Measurements from ENCODE around the gene VOPP1. TPM values are rescaled to one million over a fixed set of nuclear protein-coding genes. Genes with fewer than 3 reads are reported as not detected.

Gene VOPP1
- total and polyA plus RNA-seq, 2 donors (not counting 1 experiment from before 2014, with no cell fraction given), result 52.1 to 70.7 TPM

DNA sequence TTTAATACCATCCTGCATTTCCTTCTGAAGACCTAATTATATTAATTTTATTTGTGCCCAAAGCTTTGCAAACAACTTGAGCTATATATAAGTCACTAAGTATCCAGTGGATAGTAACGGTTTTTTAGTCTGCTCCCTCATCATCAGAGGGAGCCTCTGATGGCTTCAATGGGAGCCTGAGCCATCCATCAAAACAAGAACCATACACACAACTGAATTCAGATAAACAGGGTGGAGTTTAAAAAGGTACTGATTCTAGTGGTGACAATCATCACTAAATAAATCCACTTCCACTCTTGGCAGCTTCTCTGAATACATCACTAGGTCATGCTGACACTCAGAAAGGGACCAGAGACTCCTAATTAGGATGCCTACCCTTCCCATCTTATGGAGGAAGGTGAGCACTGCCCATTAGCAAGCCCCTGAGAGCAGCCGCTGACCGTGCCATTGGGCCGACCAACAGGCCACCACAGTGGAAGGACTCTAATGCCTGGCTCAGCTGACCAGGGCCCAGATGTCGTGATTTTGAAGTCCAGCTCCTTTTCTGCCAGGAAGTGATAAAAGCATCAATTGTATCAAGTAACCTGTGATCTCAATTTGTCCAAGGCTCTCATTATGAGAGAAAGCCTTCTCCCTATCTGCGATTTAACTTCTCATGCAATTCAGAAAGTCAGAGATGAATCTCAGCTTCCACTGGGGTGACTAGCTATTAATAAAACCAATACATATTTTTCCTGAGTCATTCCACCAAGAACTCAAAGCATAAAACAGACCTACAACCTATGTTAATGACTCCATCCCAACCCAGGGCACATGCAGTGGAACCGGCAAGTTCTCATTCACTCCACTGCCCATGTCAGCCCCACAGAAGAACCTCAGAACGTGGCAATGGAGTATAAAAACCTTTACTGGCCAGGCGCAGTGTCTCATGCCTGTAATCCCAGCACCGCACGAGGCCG lies 13.1 kb downstream of the VOPP1 start:
- H3K79me2 ChIP-seq (ENCODE audit: control insufficient read depth, insufficient read depth, low read length), result peaks cover 69% of the 10 kb centered on the region
- no peaks in the 10 kb centered on the region for H3K36me3 ChIP-seq (ENCODE audit: control insufficient read depth, insufficient read depth, low read length)
- no peak overlapping the region for H3K27ac ChIP-seq (ENCODE audit: insufficient read depth, low read length)
- TF ChIP-seq CTCF (conservative IDR thresholded peaks at IDR 0.05 in 1 of 2, IDR thresholded peaks at IDR 0.05 in 1 of 2; ENCODE audit: low read depth in 1 of 2, low read length in 2 of 2) (no peak), EZH2 (IDR thresholded peaks at IDR 0.05; ENCODE audit: low read length, missing control alignments) (no peak)
- H3K4me3 ChIP-seq (replicated peaks in 1 of 4; ENCODE audit: control extremely low read depth in 1 of 4, insufficient read depth in 1 of 4, low read depth in 3 of 4, low read length in 4 of 4), result no peak overlapping the region
- peaks cover 2% of the 10 kb centered on the region for H3K4me1 ChIP-seq (ENCODE audit: control insufficient read depth, extremely low read depth, insufficient read depth, low read length)
- H3K9ac ChIP-seq (ENCODE audit: insufficient read depth, low read length), result no peak overlapping the region
- no peak overlapping the region for H2AFZ ChIP-seq (ENCODE audit: low read length)
- H3K9me3 ChIP-seq (ENCODE audit: control insufficient read depth, insufficient read depth, low read depth, low read length), result no peaks in the 10 kb centered on the region
- no peak for DNase-seq (ENCODE audit: low read depth in 2 of 2)
- H4K20me1 ChIP-seq (ENCODE audit: control insufficient read depth, extremely low read depth, insufficient read depth, low read length), result peaks cover 3% of the 10 kb centered on the region
- H3K27me3 ChIP-seq (ENCODE audit: control insufficient read depth, insufficient read depth, low read length), result no peaks in the 10 kb centered on the region
- no peak overlapping the region for H3K4me2 ChIP-seq (ENCODE audit: extremely low read depth, insufficient read depth, low read length)

GRCh38 chr7:55557666-55558188 lies 14.6 kb downstream of the VOPP1 start:
- no peak overlapping the region for H3K4me3 ChIP-seq (replicated peaks in 1 of 4; ENCODE audit: control extremely low read depth in 1 of 4, insufficient read depth in 1 of 4, low read depth in 3 of 4, low read length in 4 of 4)
- peak in 1 of 2 donors; percentile 24 for DNase-seq (ENCODE audit: low read depth in 2 of 2)
- H4K20me1 ChIP-seq (ENCODE audit: control insufficient read depth, extremely low read depth, insufficient read depth, low read length), result peaks cover 3% of the 10 kb centered on the region
- peaks cover 64% of the 10 kb centered on the region for H3K79me2 ChIP-seq (ENCODE audit: control insufficient read depth, insufficient read depth, low read length)
- H3K9me3 ChIP-seq (ENCODE audit: control insufficient read depth, insufficient read depth, low read depth, low read length), result no peaks in the 10 kb centered on the region
- peaks cover 2% of the 10 kb centered on the region for H3K4me1 ChIP-seq (ENCODE audit: control insufficient read depth, extremely low read depth, insufficient read depth, low read length)
- no peak overlapping the region for H3K4me2 ChIP-seq (ENCODE audit: extremely low read depth, insufficient read depth, low read length)
- H3K36me3 ChIP-seq (ENCODE audit: control insufficient read depth, insufficient read depth, low read length), result no peaks in the 10 kb centered on the region
- no peaks in the 10 kb centered on the region for H3K27me3 ChIP-seq (ENCODE audit: control insufficient read depth, insufficient read depth, low read length)
- H3K9ac ChIP-seq (ENCODE audit: insufficient read depth, low read length), result no peak overlapping the region
- no peak overlapping the region for H3K27ac ChIP-seq (ENCODE audit: insufficient read depth, low read length)
- H2AFZ ChIP-seq (ENCODE audit: low read length), result no peak overlapping the region
- no peak for TF ChIP-seq CTCF (conservative IDR thresholded peaks at IDR 0.05 in 1 of 2, IDR thresholded peaks at IDR 0.05 in 1 of 2; ENCODE audit: low read depth in 1 of 2, low read length in 2 of 2)
- no peak for TF ChIP-seq EZH2 (IDR thresholded peaks at IDR 0.05; ENCODE audit: low read length, missing control alignments)

DNA sequence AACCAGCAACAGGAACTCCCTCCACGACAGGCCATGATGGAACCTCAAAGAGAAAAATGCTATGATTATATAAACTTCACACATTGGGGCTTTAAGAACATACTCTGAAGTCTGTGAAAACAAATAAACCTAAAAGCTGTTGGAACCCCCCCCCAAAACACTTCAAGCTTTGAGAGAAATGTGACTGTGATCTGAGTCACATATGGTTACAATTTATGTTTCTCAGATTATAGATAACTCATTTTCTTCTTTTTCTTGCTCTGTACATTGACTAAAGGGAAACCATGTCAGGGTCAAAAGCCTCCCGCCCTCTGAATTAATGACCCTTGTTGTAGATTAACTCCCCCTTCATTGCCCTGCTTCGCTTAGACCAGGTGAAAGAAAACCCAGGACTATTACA lies 15.8 kb downstream of the VOPP1 start:
- Histone ChIP-seq H4K20me1 (ENCODE audit: control insufficient read depth, extremely low read depth, insufficient read depth, low read length) (peaks cover 3% of the 10 kb centered on the region), H3K27ac (ENCODE audit: insufficient read depth, low read length) (no peak overlapping the region), H3K79me2 (ENCODE audit: control insufficient read depth, insufficient read depth, low read length) (peaks cover 60% of the 10 kb centered on the region), H3K4me1 (ENCODE audit: control insufficient read depth, extremely low read depth, insufficient read depth, low read length) (peaks cover 2% of the 10 kb centered on the region), H2AFZ (ENCODE audit: low read length) (no peak overlapping the region), H3K27me3 (ENCODE audit: control insufficient read depth, insufficient read depth, low read length) (no peaks in the 10 kb centered on the region), H3K9me3 (ENCODE audit: control insufficient read depth, insufficient read depth, low read depth, low read length) (no peaks in the 10 kb centered on the region), H3K4me2 (ENCODE audit: extremely low read depth, insufficient read depth, low read length) (no peak overlapping the region), H3K9ac (ENCODE audit: insufficient read depth, low read length) (no peak overlapping the region), H3K36me3 (ENCODE audit: control insufficient read depth, insufficient read depth, low read length) (no peaks in the 10 kb centered on the region), H3K4me3 (replicated peaks in 1 of 4; ENCODE audit: control extremely low read depth in 1 of 4, insufficient read depth in 1 of 4, low read depth in 3 of 4, low read length in 4 of 4) (no peak overlapping the region)
- DNase-seq (ENCODE audit: low read depth in 2 of 2), result no peak
- TF ChIP-seq EZH2 (IDR thresholded peaks at IDR 0.05; ENCODE audit: low read length, missing control alignments) (no peak), CTCF (conservative IDR thresholded peaks at IDR 0.05 in 1 of 2, IDR thresholded peaks at IDR 0.05 in 1 of 2; ENCODE audit: low read depth in 1 of 2, low read length in 2 of 2) (no peak)
